Measurements from ENCODE around the gene CR1L. TPM values are rescaled to one million over a fixed set of nuclear protein-coding genes. Genes with fewer than 3 reads are reported as not detected.

The CR1L gene
- total and polyA plus RNA-seq, 9 of the 15 experiments (the other 6 are each of a cell fraction or from before 2014, with no cell fraction given) = 10.1 to 74.8 (median 34.3) TPM

GRCh38 chr1:207670192-207670591, 25.3 kb downstream of the CR1L start:
- TF ChIP-seq PKNOX1 (IDR thresholded peaks at IDR 0.05) (peak; percentile 78), ZNF655 (CRISPR knock-in tag; IDR thresholded peaks at IDR 0.05) (no peak)
- BruUV-seq (replicated peaks) = no TSS peak
- H3K4me3 ChIP-seq = no peak overlapping the region
- no peak overlapping the region for H2AFZ ChIP-seq (ENCODE audit: low read depth, low read length)
- ChIA-PET POLR2A (interaction anchor here (0.8 kb wide), 1 partner anchor 11 kb away, joined by 3 read pairs; no protein-coding TSS in a partner anchor), CTCF (ENCODE audit: low intra/inter-chr PET ratio) (no interaction called here)
- H3K4me1 ChIP-seq (replicated peaks in 1 of 2; ENCODE audit: control insufficient read depth in 2 of 2, insufficient read depth in 2 of 2, low read length in 2 of 2) = peaks cover 11 to 32% of the 10 kb centered on the region in 2 experiments; a peak in 4 of 5 replicates
- H3K27me3 ChIP-seq (ENCODE audit: control insufficient read depth in 2 of 2, insufficient read depth in 2 of 2, low read length in 2 of 2) = no peaks in the 10 kb centered on the region
- H3K79me2 ChIP-seq (ENCODE audit: control insufficient read depth, insufficient read depth, low read length) = peaks cover 87% of the 10 kb centered on the region
- in situ Hi-C loops (cut with MboI) (loop anchor here (5.0 kb wide), 2 partner anchors 48 to 88 kb away; no protein-coding TSS in a partner anchor), intact Hi-C loops (cut with micrococcal nuclease) (no loop called here)
- H3K27ac ChIP-seq (ENCODE audit: extremely low read depth, low read depth, low read length) = no peak overlapping the region
- WGBS (ENCODE audit: insufficient coverage, low coverage, missing lambda C conversion rate) = 95% methylated on average over 3 of the region's 3 CpGs
- FAIRE-seq (no peak), DNase-seq (ENCODE audit: extremely low read depth in 1 of 4, low spot score in 3 of 4) (no peak), ATAC-seq (no peak)
- no peaks in the 10 kb centered on the region for H3K9me1 ChIP-seq (ENCODE audit: control insufficient read depth, insufficient read depth, low read length)
- H3K36me3 ChIP-seq (ENCODE audit: control insufficient read depth, insufficient read depth, low read length) = peaks cover 18% of the 10 kb centered on the region
- no peak overlapping the region for H3K4me2 ChIP-seq (ENCODE audit: insufficient read depth, low read length)
- H3K9me3 ChIP-seq (replicated peaks; ENCODE audit: control insufficient read depth, insufficient read depth, low read depth, low read length) = no peaks in the 10 kb centered on the region; the same call in none of the 2 replicates
- no peak overlapping the region for H3K9ac ChIP-seq (ENCODE audit: insufficient read depth in 1 of 2, low read depth in 2 of 2, low read length in 2 of 2)
- H4K20me1 ChIP-seq (replicated peaks; ENCODE audit: control insufficient read depth, insufficient read depth, low read length) = peaks cover 2% of the 10 kb centered on the region; the same call in 1 of the 2 replicates

Data from K562 (cell line).